Measurements from ENCODE around the gene GATAD2A. TPM values are rescaled to one million over a fixed set of nuclear protein-coding genes. Genes with fewer than 3 reads are reported as not detected.

The GATAD2A gene
- total RNA-seq, 2 donors from 2014 or later, result 41.7 to 138 TPM

GRCh38 chr19:19418555-19419260 lies 13.2 kb downstream of the GATAD2A start:
- 72% methylated on average over 8 of the region's 8 CpGs for WGBS

GRCh38 chr19:19420570-19421298 lies 15.3 kb downstream of the GATAD2A start:
- H3K4me1 ChIP-seq (replicated peaks), result no peaks in the 10 kb centered on the region
- no peak overlapping the region for H3K27ac ChIP-seq
- H3K4me3 ChIP-seq, result no peak overlapping the region
- WGBS, result 64% methylated on average over 21 of the region's 21 CpGs
- DNase-seq (ENCODE audit: low spot score), result peak; percentile 40
- no peaks in the 10 kb centered on the region for H3K36me3 ChIP-seq
- intact Hi-C loops (cut with DNase I), result no loop called here
- H3K27me3 ChIP-seq (replicated peaks; ENCODE audit: insufficient read depth), result no peaks in the 10 kb centered on the region
- TF ChIP-seq CTCF (IDR thresholded peaks at IDR 0.05), result no peak
- no peak for TF ChIP-seq POLR2A (IDR thresholded peaks at IDR 0.05)
- TF ChIP-seq POLR2AphosphoS5 (IDR thresholded peaks at IDR 0.05), result no peak
- H3K9me3 ChIP-seq, result no peaks in the 10 kb centered on the region

More at GRCh38 chr19:19418555-19419260, 13.2 kb downstream of the GATAD2A start:
- H3K27ac ChIP-seq, result no peak overlapping the region
- DNase-seq (ENCODE audit: low spot score), result no peak
- no peaks in the 10 kb centered on the region for H3K4me1 ChIP-seq (replicated peaks)
- intact Hi-C loops (cut with DNase I), result no loop called here
- H3K27me3 ChIP-seq (replicated peaks; ENCODE audit: insufficient read depth), result no peaks in the 10 kb centered on the region
- H3K4me3 ChIP-seq, result no peak overlapping the region
- no peaks in the 10 kb centered on the region for H3K36me3 ChIP-seq
- H3K9me3 ChIP-seq, result no peaks in the 10 kb centered on the region
- TF ChIP-seq POLR2AphosphoS5 (IDR thresholded peaks at IDR 0.05), result no peak
- no peak for TF ChIP-seq CTCF (IDR thresholded peaks at IDR 0.05)
- TF ChIP-seq POLR2A (IDR thresholded peaks at IDR 0.05), result no peak

GRCh38 chr19:19421299-19421696 lies 15.8 kb downstream of the GATAD2A start:
- Histone ChIP-seq H3K9me3 (no peaks in the 10 kb centered on the region), H3K36me3 (no peaks in the 10 kb centered on the region), H3K4me1 (replicated peaks) (no peaks in the 10 kb centered on the region), H3K4me3 (no peak overlapping the region), H3K27ac (no peak overlapping the region), H3K27me3 (replicated peaks; ENCODE audit: insufficient read depth) (no peaks in the 10 kb centered on the region)
- DNase-seq (ENCODE audit: low spot score), result no peak
- WGBS, result 94% methylated on average over 9 of the region's 9 CpGs
- no peak for TF ChIP-seq POLR2AphosphoS5 (IDR thresholded peaks at IDR 0.05)
- TF ChIP-seq CTCF (IDR thresholded peaks at IDR 0.05), result no peak
- TF ChIP-seq POLR2A (IDR thresholded peaks at IDR 0.05), result no peak
- intact Hi-C loops (cut with DNase I), result no loop called here

DNA sequence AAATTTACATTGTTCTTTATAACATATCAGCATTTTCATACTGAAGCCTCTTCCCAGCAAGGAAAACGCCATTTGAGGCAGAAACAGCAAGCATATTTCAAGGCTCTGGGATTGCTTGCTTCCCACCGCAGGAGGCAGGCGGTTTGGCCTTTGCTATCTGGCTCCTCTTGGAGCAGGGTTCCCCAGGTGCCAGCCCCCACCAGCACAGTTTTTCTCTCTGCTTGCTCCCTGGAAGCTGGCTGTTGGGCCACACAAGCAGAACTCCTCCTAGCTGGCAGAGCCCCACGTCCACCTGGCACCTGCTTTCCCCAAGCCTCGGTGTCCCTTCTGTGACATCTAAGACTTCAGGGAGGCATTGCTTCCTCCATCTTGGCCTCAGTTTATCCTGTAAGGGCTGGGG lies 16.7 kb downstream of the GATAD2A start:
- no peak overlapping the region for H3K4me3 ChIP-seq
- intact Hi-C loops (cut with DNase I), result no loop called here
- H3K27ac ChIP-seq, result no peak overlapping the region
- no peaks in the 10 kb centered on the region for H3K9me3 ChIP-seq
- H3K36me3 ChIP-seq, result no peaks in the 10 kb centered on the region
- no peaks in the 10 kb centered on the region for H3K4me1 ChIP-seq (replicated peaks)
- WGBS, result 87% methylated on average over 5 of the region's 5 CpGs
- no peaks in the 10 kb centered on the region for H3K27me3 ChIP-seq (replicated peaks; ENCODE audit: insufficient read depth)
- DNase-seq (ENCODE audit: low spot score), result no peak
- TF ChIP-seq POLR2A (IDR thresholded peaks at IDR 0.05) (no peak), POLR2AphosphoS5 (IDR thresholded peaks at IDR 0.05) (no peak), CTCF (IDR thresholded peaks at IDR 0.05) (no peak)

Measured in prostate gland (tissue), 2 donors.